ENCODE data around the gene SRA1.

DNA sequence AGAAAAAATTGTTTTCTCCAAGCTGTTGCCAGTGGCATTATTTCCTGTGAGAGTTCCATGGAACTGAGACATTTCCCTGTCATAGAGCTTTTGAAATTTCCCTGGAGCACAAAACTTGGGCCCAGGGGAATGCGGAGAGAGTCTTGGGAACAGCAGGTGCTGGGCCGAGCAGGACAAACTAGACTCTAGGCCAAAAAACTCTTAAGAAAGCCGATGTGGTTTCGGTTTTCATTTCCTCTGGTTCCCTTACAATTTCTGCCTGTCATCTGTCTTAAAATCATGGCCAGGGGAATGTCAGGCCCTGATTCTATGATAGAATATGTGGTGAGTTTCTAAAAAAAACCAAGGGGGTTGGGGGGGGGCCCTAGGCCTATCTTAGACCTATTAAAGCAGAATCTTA, 11.9 kb upstream of the SRA1 start:
- TF ChIP-seq NR2F2 (IDR thresholded peaks at IDR 0.05) (no peak), GABPA (IDR thresholded peaks at IDR 0.05 in 1 of 2, conservative IDR thresholded peaks at IDR 0.05 in 1 of 2) (no peak), FOXA2 (IDR thresholded peaks at IDR 0.05) (no peak)
- TF ChIP-seq, protein P1, sequence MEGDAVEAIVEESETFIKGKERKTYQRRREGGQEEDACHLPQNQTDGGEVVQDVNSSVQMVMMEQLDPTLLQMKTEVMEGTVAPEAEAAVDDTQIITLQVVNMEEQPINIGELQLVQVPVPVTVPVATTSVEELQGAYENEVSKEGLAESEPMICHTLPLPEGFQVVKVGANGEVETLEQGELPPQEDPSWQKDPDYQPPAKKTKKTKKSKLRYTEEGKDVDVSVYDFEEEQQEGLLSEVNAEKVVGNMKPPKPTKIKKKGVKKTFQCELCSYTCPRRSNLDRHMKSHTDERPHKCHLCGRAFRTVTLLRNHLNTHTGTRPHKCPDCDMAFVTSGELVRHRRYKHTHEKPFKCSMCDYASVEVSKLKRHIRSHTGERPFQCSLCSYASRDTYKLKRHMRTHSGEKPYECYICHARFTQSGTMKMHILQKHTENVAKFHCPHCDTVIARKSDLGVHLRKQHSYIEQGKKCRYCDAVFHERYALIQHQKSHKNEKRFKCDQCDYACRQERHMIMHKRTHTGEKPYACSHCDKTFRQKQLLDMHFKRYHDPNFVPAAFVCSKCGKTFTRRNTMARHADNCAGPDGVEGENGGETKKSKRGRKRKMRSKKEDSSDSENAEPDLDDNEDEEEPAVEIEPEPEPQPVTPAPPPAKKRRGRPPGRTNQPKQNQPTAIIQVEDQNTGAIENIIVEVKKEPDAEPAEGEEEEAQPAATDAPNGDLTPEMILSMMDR (IDR thresholded peaks at IDR 0.05; ENCODE audit: low read depth, low read length, missing input control) = no peak
